Measurements from ENCODE around the gene FOCAD.
A peak's percentile ranks its signal among the peaks of the same experiment; 100 is the strongest.
"Not testable (repeated sequence)": the region's sequence is repeated elsewhere in the genome, so short reads cannot be mapped to it uniquely, and the experiment has no call there.

FOCAD gene

DNA sequence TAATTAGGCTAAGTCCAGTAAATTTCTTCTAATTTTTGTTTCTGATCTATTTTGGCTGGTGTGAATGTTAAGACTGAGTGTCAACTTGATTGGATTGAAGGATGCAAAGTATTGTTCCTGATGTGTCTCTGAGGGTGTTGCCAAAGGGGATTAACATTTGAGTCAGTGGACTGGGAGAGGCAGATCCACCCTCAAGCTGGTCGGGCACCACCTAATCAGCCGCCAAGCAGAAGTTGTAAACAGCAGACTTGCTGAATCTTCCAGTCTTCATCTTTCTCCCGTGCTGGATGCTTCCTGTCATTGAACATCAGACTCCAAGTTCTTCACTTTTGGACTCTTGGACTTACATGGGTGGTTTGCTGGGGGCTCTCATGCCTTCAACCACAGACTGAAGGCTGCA lies 40.4 kb upstream of the FOCAD start:
- no peak for TF ChIP-seq CTCF (IDR thresholded peaks at IDR 0.05; ENCODE audit: control insufficient read depth, insufficient read depth, low read depth, low read length, missing control alignments)
- H3K4me3 ChIP-seq (ENCODE audit: control insufficient read depth, low read depth, low read length), result no peak overlapping the region
- no peak for DNase-seq (ENCODE audit: low read depth)

GRCh38 chr9:20646656-20647055 lies 37.4 kb upstream of the FOCAD start:
- no peak for TF ChIP-seq CTCF (IDR thresholded peaks at IDR 0.05; ENCODE audit: control insufficient read depth, insufficient read depth, low read depth, low read length, missing control alignments)
- H3K4me3 ChIP-seq (ENCODE audit: control insufficient read depth, low read depth, low read length), result no peak overlapping the region
- no peak for DNase-seq (ENCODE audit: low read depth)

DNA sequence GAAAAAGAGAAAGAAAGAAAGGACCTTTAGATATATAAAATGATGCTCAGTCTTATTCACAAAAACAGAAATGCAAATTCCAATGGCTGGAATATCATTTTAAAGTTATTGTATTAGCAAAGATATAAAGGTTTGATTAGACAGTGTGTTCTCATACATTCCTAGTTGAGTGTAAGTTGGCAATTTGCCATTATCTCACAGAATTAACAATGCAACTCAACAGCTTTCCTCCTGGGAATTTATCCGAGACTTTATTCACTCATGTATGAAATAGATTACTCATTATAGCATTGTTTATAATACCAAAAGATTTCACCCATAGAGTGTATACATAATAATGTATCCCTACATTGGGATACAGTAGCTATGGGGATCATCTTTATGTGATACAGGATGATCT lies 34.7 kb upstream of the FOCAD start:
- no peak for TF ChIP-seq CTCF (IDR thresholded peaks at IDR 0.05; ENCODE audit: control insufficient read depth, insufficient read depth, low read depth, low read length, missing control alignments)
- no peak overlapping the region for H3K4me3 ChIP-seq (ENCODE audit: control insufficient read depth, low read depth, low read length)
- no peak for DNase-seq (ENCODE audit: low read depth)

DNA sequence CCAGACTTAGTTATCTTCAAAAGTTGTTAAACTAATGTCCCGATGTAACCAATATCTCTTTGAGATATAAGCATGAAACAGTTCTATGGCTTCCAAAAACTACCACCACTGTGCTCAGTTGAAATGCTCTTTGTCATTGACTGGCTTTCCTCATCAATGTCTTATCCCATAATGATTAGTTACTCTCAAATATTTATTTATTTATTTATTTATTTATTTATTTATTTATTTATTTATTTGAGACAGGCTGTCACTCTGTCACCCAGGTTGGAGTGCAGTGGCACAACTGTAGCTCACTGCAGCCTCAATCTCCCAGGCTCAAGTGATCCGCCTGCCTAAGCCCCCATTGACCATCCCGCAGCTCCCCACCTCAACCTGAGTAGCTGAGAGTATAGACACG lies 33.7 kb upstream of the FOCAD start:
- H3K4me3 ChIP-seq (ENCODE audit: control insufficient read depth, low read depth, low read length), result no peak overlapping the region
- TF ChIP-seq CTCF (IDR thresholded peaks at IDR 0.05; ENCODE audit: control insufficient read depth, insufficient read depth, low read depth, low read length, missing control alignments), result no peak
- no peak for DNase-seq (ENCODE audit: low read depth)

DNA sequence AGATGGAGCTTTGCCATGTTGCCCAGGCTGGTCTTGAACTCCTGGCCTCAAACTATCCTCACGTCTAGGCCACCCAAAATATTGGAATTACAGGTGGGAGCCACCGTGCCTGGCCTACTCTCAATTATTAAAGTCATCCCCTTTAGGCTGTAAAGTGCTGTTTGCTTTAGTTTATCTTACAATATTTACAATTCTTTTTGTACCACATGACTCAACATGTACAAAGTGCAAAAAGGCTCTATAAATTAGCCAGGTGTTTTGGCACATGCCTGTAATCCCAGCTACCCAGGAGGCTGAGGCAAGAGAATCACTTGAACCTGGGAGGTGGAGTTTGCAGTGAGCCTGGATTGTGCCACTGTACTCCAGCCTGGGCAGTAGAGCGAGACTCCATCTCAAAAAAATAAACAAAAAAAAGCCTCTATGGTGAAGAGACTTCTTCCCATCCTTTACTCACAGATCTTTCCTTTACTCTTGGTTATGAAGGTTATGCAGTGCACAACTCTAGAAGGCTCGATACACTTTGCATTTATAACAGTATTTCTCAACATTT lies 33.2 kb upstream of the FOCAD start:
- no peak for DNase-seq (ENCODE audit: low read depth)
- H3K4me3 ChIP-seq (ENCODE audit: control insufficient read depth, low read depth, low read length), result no peak overlapping the region
- no peak for TF ChIP-seq CTCF (IDR thresholded peaks at IDR 0.05; ENCODE audit: control insufficient read depth, insufficient read depth, low read depth, low read length, missing control alignments)

GRCh38 chr9:20651939-20652338 lies 32.1 kb upstream of the FOCAD start:
- DNase-seq (ENCODE audit: low read depth), result no peak
- TF ChIP-seq CTCF (IDR thresholded peaks at IDR 0.05; ENCODE audit: control insufficient read depth, insufficient read depth, low read depth, low read length, missing control alignments), result no peak
- H3K4me3 ChIP-seq (ENCODE audit: control insufficient read depth, low read depth, low read length), result no peak overlapping the region

DNA sequence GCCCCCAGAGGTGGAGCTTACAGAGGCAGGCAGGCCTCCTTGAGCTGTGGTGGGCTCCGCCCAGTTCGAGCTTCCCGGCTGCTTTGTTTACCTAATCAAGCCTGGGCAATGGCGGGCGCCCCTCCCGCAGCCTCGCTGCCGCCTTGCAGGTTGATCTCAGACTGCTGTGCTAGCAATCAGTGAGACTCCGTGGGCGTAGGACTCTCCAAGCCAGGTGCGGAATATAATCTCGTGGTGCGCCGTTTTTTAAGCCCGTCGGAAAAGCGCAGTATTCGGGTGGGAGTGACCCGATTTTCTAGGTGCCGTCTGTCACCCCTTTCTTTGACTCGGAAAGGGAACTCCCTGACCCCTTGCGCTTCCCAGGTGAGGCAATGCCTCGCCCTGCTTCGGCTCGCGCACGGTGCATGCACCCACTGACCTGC lies 25.8 kb upstream of the FOCAD start:
- DNase-seq (ENCODE audit: low read depth), result not testable (repeated sequence)
- H3K4me3 ChIP-seq (ENCODE audit: control insufficient read depth, low read depth, low read length), result peak overlapping the region; percentile 38

All from AG09309 (cell line).